Smooth muscle cell of the brain vasculature (primary cell): Measurements from ENCODE around the gene RNMT.

Experiments used
- DNase-seq: peaks from one replicate; pipeline ENCODE4 v3.0.0-alpha.2; 2012; ENCODE audit warnings: low read depth, low spot score

The RNMT gene

GRCh38 chr18:13811993-13812392 lies 85.5 kb downstream of the RNMT start:
- no peak for DNase-seq

GRCh38 chr18:13813271-13813849 lies 86.9 kb downstream of the RNMT start:
- peak; percentile 24 for DNase-seq
